RWPE2 (cell line): ENCODE measurements around the gene BBS12.

Source experiments
- ATAC-seq: fragments of 200-7000 bp; cut with Tn5 transposase; 3 replicates; pipeline ENCODE4 v1.9.1; 2021; ENCODE audit warnings: low read depth
- DNase-seq: peaks from one replicate; pipeline ENCODE4 v3.0.0-alpha.2; 2020; ENCODE audit warnings: low spot score
- H3K27ac ChIP-seq: fragments of 450-650 bp; 2 replicates; pipeline ENCODE4 v1.5.1; 2017; ENCODE audit warnings: mild to moderate bottlenecking; ENCODE audit not compliant: poor library complexity, severe bottlenecking
- H3K27me3 ChIP-seq: fragments of 250-450 bp; sonication (Bioruptor Pico); 2 replicates; pipeline ENCODE4 v1.5.1; 2021; ENCODE audit warnings: mild to moderate bottlenecking, moderate library complexity; ENCODE audit not compliant: insufficient read depth, poor library complexity, severe bottlenecking
- H3K36me3 ChIP-seq: fragments of 250-450 bp; sonication (Bioruptor Pico); 2 replicates; pipeline ENCODE4 v1.5.1; 2020; ENCODE audit warnings: low read depth, mild to moderate bottlenecking, moderate library complexity
- H3K4me1 ChIP-seq: fragments of 250-450 bp; sonication (Bioruptor Pico); 2 replicates; pipeline ENCODE4 v1.5.1; 2021; ENCODE audit warnings: mild to moderate bottlenecking, moderate library complexity; ENCODE audit not compliant: insufficient read depth, poor library complexity, severe bottlenecking
- H3K4me3 ChIP-seq: fragments of 250-450 bp; sonication (Bioruptor Pico); 2 replicates; pipeline ENCODE4 v1.5.1; 2021; ENCODE audit warnings: mild to moderate bottlenecking, moderate library complexity; ENCODE audit not compliant: severe bottlenecking
- H3K9me3 ChIP-seq: fragments of 250-450 bp; sonication (Bioruptor Pico); 2 replicates; pipeline ENCODE4 v1.5.1; 2021; ENCODE audit warnings: mild to moderate bottlenecking, moderate library complexity; ENCODE audit not compliant: severe bottlenecking
- TF ChIP-seq, protein P1 (sequence below): fragments of 450-650 bp; IDR thresholded peaks from one replicate; pipeline ENCODE4 v1.5.1; 2017; ENCODE audit warnings: mild to moderate bottlenecking, moderate library complexity; ENCODE audit not compliant: poor library complexity, severe bottlenecking

The BBS12 gene

DNA sequence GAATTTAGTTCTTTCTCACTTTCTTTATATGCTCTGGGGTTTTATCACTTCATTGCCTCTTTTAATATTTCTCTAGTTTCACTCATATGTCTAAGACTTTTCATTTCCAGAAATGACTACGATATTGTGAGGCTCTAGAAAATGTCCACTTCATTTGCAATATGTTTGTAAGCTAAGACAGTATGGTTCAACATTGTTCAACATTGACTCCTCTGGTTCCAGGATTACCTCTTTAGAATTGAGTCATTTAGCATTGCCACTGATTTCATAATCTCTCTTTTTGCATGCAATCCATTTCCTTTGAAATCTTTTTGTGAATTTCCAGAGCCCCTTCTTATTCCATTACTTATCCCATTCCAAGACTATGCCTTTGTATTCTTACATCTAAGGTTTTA lies 32.3 kb downstream of the BBS12 start:
- H3K9me3 ChIP-seq: no peaks in the 10 kb centered on the region
- peak; percentile 83 for ATAC-seq
- no peak overlapping the region for H3K4me3 ChIP-seq
- peaks cover 34% of the 10 kb centered on the region for H3K4me1 ChIP-seq
- TF ChIP-seq, protein P1, sequence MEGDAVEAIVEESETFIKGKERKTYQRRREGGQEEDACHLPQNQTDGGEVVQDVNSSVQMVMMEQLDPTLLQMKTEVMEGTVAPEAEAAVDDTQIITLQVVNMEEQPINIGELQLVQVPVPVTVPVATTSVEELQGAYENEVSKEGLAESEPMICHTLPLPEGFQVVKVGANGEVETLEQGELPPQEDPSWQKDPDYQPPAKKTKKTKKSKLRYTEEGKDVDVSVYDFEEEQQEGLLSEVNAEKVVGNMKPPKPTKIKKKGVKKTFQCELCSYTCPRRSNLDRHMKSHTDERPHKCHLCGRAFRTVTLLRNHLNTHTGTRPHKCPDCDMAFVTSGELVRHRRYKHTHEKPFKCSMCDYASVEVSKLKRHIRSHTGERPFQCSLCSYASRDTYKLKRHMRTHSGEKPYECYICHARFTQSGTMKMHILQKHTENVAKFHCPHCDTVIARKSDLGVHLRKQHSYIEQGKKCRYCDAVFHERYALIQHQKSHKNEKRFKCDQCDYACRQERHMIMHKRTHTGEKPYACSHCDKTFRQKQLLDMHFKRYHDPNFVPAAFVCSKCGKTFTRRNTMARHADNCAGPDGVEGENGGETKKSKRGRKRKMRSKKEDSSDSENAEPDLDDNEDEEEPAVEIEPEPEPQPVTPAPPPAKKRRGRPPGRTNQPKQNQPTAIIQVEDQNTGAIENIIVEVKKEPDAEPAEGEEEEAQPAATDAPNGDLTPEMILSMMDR: no peak
- peak overlapping the region; percentile 98 for H3K27ac ChIP-seq
- DNase-seq: no peak
- no peaks in the 10 kb centered on the region for H3K36me3 ChIP-seq
- H3K27me3 ChIP-seq: no peaks in the 10 kb centered on the region

DNA sequence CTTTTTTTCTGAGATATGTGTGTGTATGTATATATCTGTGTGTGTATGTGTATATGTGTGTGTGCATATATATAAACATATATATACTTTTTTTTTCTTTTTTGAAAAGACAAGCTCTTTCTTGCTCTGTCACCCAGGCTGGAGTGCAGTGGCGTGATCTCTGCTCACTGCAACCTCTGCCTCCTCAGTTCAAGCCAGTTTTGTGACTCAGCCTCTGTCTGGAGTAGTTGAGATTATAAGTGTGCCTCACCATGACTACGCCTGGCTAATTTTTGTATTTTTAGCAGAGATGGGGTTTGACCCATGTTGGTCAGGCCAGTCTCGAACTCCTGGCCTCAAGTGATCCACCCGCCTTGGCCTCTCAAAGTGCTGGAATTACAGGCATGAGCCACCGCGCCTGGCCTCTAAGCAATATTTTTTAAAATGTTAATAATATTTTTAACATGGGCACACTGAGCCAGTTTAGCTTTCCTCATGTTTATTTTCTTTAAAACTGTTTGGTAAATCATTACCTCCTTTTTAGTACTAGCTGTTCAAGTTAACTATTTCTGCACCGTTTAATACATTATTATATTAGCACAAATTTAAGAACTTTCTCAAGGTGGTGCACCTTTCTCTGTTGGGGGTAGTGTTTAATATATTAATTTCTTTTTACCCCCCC lies 33.3 kb downstream of the BBS12 start:
- H3K36me3 ChIP-seq: no peaks in the 10 kb centered on the region
- H3K27ac ChIP-seq: peak overlapping the region; percentile 98
- no peaks in the 10 kb centered on the region for H3K27me3 ChIP-seq
- peak; percentile 90 for ATAC-seq
- H3K9me3 ChIP-seq: no peaks in the 10 kb centered on the region
- H3K4me1 ChIP-seq: peaks cover 34% of the 10 kb centered on the region
- TF ChIP-seq, protein P1: no peak
- no peak overlapping the region for H3K4me3 ChIP-seq
- DNase-seq: no peak

DNA sequence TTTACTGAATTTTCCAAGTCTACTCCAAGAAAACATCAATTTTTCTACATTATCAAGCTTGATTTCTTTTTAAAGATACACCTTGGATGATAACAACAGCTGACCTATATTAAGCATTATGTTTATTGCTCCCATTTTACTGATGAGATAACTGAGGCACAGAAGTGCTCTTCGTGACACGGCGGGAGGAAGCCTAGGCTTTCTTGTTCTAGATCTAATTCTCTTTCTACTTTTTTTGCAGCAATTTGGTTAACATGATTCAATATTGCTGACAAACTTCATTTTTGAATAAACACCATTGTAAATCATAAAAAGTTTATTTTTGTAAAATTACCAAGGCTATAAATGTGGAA lies 33.8 kb downstream of the BBS12 start:
- peak overlapping the region; percentile 98 for H3K27ac ChIP-seq
- DNase-seq: no peak
- TF ChIP-seq, protein P1: no peak
- no peaks in the 10 kb centered on the region for H3K9me3 ChIP-seq
- no peaks in the 10 kb centered on the region for H3K27me3 ChIP-seq
- H3K4me3 ChIP-seq: no peak overlapping the region
- no peak for ATAC-seq
- H3K36me3 ChIP-seq: no peaks in the 10 kb centered on the region
- H3K4me1 ChIP-seq: peaks cover 34% of the 10 kb centered on the region

DNA sequence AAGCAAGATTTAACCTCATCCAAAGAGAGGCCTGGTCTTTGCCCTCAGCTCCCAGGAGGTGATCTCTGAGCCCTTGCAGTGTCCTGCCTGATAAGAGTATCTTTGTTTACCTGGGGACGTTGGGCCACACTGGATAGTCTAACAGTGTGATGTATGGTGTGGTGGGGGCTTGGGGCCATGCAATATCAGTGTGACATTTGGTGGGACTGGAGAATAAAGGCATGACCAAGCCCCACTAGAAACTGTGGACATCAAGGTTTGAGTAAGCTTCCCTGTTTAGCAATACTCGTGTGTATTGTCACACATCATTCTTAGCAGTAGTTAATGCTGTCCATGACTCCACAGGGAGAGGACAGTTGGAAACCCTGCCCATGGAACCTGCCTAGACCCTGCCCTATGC lies 34.4 kb downstream of the BBS12 start:
- ATAC-seq: no peak
- no peaks in the 10 kb centered on the region for H3K27me3 ChIP-seq
- no peaks in the 10 kb centered on the region for H3K9me3 ChIP-seq
- H3K36me3 ChIP-seq: no peaks in the 10 kb centered on the region
- no peak overlapping the region for H3K4me3 ChIP-seq
- H3K4me1 ChIP-seq: peaks cover 39% of the 10 kb centered on the region
- TF ChIP-seq, protein P1: no peak
- peak overlapping the region; percentile 98 for H3K27ac ChIP-seq
- no peak for DNase-seq

DNA sequence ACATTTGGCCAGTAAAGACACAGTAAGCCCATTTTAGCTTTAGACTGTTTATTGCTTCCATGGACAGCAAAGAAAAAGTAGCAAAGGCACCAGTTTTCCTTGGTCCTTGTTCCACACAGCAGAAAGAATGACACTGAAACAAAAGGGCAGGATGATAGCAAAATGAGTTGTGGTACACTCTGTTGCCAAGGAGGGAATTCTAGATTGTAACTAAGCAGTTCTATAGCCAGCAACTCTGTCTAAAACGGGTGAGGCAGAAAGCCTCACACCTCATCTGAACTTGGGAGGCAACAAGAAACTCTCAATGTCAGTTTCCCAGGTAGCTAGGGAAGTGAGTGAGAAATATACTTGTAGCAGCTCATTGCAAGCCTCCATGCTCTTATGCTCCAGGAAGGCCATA lies 39.2 kb downstream of the BBS12 start:
- DNase-seq: no peak
- Histone ChIP-seq H3K36me3 (no peaks in the 10 kb centered on the region), H3K4me3 (no peak overlapping the region), H3K27me3 (no peaks in the 10 kb centered on the region), H3K9me3 (no peaks in the 10 kb centered on the region), H3K27ac (peak overlapping the region; percentile 72), H3K4me1 (peaks cover 22% of the 10 kb centered on the region)
- ATAC-seq: no peak
- TF ChIP-seq, protein P1: no peak
